Stomach (tissue), 4 donors: Measurements from ENCODE around the gene GM2A.

Experiments used
- POLR2AphosphoS5 ChIP-seq, 3 donors: sonication (generic); formaldehyde crosslinking; IDR thresholded peaks; one replicate each; pipeline ENCODE4 v1.6.1; 2016; ENCODE audit warnings: antibody characterized with exemption in 3 of 3
- TF ChIP-seq, protein P1 (sequence below), 7 experiments: fragments of 450-650 bp in 4 of 7; fragments of 200-600 bp in 3 of 7; sonication (generic) in 3 of 7; IDR thresholded peaks; one replicate each; pipeline ENCODE4 v1.5.1; 2016 to 2019; ENCODE audit warnings: antibody characterized with exemption in 7 of 7, control low read depth in 2 of 7, mild to moderate bottlenecking in 1 of 7

DNA sequence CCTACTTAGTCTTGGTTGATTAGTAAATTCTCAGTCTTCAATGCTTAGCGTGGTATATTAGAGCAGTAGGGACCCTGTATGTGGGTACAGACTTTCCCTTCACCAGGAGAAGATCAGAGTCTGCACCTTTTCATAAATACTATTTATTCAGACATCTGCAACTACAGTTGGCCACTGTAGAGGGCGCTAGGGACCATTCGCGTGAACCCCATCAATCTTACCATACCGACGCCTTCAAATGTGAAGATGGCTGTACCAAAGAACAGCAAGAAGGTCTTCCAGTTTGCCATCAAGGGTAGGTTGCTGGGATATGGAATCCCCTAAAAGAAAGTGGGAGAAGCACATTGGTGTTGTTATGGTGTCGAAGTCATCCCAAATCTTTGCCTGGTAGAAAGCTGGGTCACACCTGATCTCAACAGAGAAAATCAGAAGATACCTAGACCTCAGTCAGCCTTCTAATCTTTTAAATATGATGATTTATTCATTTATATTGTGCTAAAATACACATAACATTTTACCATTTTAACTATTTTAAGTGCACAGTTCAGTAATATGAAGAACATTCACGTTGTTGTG, 31.5 kb downstream of the GM2A start:
- TF ChIP-seq, protein P1, sequence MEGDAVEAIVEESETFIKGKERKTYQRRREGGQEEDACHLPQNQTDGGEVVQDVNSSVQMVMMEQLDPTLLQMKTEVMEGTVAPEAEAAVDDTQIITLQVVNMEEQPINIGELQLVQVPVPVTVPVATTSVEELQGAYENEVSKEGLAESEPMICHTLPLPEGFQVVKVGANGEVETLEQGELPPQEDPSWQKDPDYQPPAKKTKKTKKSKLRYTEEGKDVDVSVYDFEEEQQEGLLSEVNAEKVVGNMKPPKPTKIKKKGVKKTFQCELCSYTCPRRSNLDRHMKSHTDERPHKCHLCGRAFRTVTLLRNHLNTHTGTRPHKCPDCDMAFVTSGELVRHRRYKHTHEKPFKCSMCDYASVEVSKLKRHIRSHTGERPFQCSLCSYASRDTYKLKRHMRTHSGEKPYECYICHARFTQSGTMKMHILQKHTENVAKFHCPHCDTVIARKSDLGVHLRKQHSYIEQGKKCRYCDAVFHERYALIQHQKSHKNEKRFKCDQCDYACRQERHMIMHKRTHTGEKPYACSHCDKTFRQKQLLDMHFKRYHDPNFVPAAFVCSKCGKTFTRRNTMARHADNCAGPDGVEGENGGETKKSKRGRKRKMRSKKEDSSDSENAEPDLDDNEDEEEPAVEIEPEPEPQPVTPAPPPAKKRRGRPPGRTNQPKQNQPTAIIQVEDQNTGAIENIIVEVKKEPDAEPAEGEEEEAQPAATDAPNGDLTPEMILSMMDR (IDR thresholded peaks at IDR 0.05) = no peak
- no peak for TF ChIP-seq POLR2AphosphoS5 (IDR thresholded peaks at IDR 0.05)
